ENCODE measurements around the gene PPP1R12B. TPM values are rescaled to one million over a fixed set of nuclear protein-coding genes. Genes with fewer than 3 reads are reported as not detected.
A peak's percentile ranks its signal among the peaks of the same experiment; 100 is the strongest.
"Not testable (repeated sequence)": the region's sequence is repeated elsewhere in the genome, so short reads cannot be mapped to it uniquely, and the experiment has no call there.

PPP1R12B gene
- total RNA-seq, 1 donor from 2014 or later = 7.2 TPM

GRCh38 chr1:202452508-202452907, 104.0 kb downstream of the PPP1R12B start:
- Mint-ChIP-seq H3K27me3 (ENCODE audit: unreplicated experiment) (peaks cover 2% of the 10 kb centered on the region), H3K4me1 (ENCODE audit: unreplicated experiment) (no peaks in the 10 kb centered on the region), H3K4me3 (ENCODE audit: unreplicated experiment) (no peak overlapping the region), H3K36me3 (ENCODE audit: low read depth, unreplicated experiment) (peaks cover 7% of the 10 kb centered on the region), H3K27ac (ENCODE audit: unreplicated experiment) (no peak overlapping the region), H3K9me3 (ENCODE audit: unreplicated experiment) (no peaks in the 10 kb centered on the region)
- TF ChIP-seq, protein P1, sequence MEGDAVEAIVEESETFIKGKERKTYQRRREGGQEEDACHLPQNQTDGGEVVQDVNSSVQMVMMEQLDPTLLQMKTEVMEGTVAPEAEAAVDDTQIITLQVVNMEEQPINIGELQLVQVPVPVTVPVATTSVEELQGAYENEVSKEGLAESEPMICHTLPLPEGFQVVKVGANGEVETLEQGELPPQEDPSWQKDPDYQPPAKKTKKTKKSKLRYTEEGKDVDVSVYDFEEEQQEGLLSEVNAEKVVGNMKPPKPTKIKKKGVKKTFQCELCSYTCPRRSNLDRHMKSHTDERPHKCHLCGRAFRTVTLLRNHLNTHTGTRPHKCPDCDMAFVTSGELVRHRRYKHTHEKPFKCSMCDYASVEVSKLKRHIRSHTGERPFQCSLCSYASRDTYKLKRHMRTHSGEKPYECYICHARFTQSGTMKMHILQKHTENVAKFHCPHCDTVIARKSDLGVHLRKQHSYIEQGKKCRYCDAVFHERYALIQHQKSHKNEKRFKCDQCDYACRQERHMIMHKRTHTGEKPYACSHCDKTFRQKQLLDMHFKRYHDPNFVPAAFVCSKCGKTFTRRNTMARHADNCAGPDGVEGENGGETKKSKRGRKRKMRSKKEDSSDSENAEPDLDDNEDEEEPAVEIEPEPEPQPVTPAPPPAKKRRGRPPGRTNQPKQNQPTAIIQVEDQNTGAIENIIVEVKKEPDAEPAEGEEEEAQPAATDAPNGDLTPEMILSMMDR (IDR thresholded peaks at IDR 0.05; ENCODE audit: unreplicated experiment) = no peak
- no peak for DNase-seq (ENCODE audit: low spot score)

DNA sequence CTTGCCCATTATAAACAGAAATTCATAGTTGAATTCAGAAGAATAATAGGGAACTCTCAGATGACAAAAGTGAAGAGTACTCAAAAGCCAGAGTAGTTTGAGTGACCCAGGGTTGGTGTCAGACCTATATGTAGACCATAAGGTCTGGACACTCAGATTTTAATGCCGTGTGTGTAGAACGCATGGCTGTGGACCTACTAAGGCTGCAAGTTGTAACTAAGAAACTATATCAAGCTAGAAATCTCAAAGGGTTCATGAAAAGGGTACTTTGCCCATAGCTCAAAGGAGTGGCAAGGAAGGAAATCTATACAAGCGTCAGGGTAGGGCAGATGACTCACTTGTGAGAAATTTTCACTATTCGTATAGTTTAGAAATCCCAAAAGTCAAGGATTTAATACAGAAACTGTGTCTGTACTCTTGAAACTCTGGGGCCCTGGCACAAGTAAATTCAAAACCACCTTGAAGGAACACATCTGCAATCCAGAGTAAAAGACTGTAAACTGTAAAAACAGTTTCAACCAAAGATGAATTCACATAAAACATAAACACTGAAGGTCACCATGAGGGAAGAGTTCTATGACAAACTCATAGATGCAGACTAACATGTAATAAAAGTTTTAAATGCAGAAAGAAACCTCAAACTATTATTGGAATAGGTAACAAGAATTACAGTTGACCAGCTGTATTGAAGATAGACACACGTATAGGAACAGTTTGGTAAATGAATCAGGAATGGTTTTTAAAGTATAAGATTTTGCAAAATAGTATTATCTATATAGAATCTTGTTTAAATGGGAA, 108.1 kb downstream of the PPP1R12B start:
- H3K27ac Mint-ChIP-seq (ENCODE audit: unreplicated experiment); H3K27me3 Mint-ChIP-seq (ENCODE audit: unreplicated experiment); H3K4me3 Mint-ChIP-seq (ENCODE audit: unreplicated experiment); H3K9me3 Mint-ChIP-seq (ENCODE audit: unreplicated experiment); H3K4me1 Mint-ChIP-seq (ENCODE audit: unreplicated experiment); H3K36me3 Mint-ChIP-seq (ENCODE audit: low read depth, unreplicated experiment); DNase-seq (ENCODE audit: low spot score): not testable (repeated sequence)

DNA sequence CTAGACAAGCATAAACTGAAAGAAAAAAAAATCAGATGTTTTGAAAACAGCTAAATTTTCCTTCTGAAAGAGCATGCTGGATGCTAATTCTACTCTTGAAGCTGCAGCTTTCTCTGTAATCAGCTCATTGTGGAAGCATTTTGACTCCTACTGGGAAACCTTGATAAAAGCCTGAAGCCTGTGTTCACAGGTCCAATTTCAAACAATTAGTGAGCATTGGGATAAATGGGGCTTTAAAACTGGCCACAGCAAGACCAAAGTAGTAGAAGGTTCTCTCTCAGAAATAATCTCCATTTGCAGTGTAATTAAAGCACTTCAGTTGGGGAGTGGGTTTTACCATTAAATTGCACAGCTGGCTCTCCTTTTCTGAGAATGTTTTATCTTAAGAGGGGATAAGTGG, 110.2 kb downstream of the PPP1R12B start:
- not testable (repeated sequence) for H3K27me3 Mint-ChIP-seq (ENCODE audit: unreplicated experiment); H3K9me3 Mint-ChIP-seq (ENCODE audit: unreplicated experiment); H3K36me3 Mint-ChIP-seq (ENCODE audit: low read depth, unreplicated experiment); H3K4me1 Mint-ChIP-seq (ENCODE audit: unreplicated experiment); DNase-seq (ENCODE audit: low spot score); H3K4me3 Mint-ChIP-seq (ENCODE audit: unreplicated experiment); H3K27ac Mint-ChIP-seq (ENCODE audit: unreplicated experiment)

DNA sequence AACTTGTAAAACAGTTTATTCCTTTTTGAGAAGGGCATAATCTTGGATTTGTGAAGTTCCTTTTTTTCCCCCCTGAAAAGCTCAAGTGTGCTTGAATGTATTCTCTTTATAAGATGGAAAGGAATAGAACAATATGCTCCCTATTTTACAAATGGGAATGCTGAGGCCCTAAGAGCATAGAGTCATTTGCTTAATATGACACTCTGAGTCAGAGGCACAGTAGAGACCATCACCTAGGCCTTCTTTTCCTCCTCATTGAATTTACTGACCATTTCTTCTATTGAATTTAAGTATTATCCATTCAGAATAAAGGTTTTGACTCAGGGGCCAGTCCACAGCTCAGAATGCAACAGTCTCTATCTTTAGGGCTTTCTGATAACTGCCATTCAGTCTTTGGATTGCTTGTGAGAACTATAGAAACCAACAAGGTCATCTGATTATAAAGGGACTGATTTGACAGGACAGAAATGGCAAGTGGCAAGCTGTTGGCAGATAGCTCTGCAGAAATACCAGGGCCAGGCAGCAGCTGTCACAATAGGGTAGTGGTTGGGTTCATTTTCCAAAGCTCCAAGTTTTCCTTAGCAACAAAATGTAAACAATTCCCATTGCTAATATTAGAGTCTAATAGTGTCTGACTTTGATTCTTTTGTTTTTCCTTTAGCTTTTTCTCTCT, 111.1 kb downstream of the PPP1R12B start:
- H3K27me3 Mint-ChIP-seq (ENCODE audit: unreplicated experiment); H3K27ac Mint-ChIP-seq (ENCODE audit: unreplicated experiment); DNase-seq (ENCODE audit: low spot score); H3K4me3 Mint-ChIP-seq (ENCODE audit: unreplicated experiment); H3K9me3 Mint-ChIP-seq (ENCODE audit: unreplicated experiment); H3K36me3 Mint-ChIP-seq (ENCODE audit: low read depth, unreplicated experiment): not testable (repeated sequence)
- H3K4me1 Mint-ChIP-seq (ENCODE audit: unreplicated experiment) = peaks cover 13% of the 10 kb centered on the region

DNA sequence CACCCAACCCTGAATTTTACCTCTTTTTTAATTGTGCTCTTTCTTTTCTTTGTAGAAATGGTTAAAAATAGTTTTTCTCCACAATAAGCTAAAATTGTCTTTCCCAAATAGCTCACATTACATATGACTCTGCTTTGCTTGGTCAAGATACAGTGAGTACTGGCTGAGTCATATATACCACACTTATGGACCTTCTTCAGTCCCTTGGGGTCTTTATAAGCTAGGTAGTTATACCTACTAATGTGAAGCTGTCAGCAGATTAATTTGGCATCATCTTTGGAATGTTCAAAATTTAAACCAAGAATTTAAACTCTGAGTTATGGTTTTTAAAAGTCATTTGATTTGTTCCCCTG, 111.6 kb downstream of the PPP1R12B start:
- H3K4me3 Mint-ChIP-seq (ENCODE audit: unreplicated experiment); H3K27me3 Mint-ChIP-seq (ENCODE audit: unreplicated experiment); H3K9me3 Mint-ChIP-seq (ENCODE audit: unreplicated experiment); H3K27ac Mint-ChIP-seq (ENCODE audit: unreplicated experiment); H3K36me3 Mint-ChIP-seq (ENCODE audit: low read depth, unreplicated experiment); DNase-seq (ENCODE audit: low spot score): not testable (repeated sequence)
- peaks cover 13% of the 10 kb centered on the region for H3K4me1 Mint-ChIP-seq (ENCODE audit: unreplicated experiment)

- H3K4me1 Mint-ChIP-seq (ENCODE audit: unreplicated experiment) = peaks cover 22% of the 10 kb centered on the region
- TF ChIP-seq, protein P1 (IDR thresholded peaks at IDR 0.05; ENCODE audit: unreplicated experiment) = no peak
- no peaks in the 10 kb centered on the region for H3K36me3 Mint-ChIP-seq (ENCODE audit: low read depth, unreplicated experiment)
- no peaks in the 10 kb centered on the region for H3K9me3 Mint-ChIP-seq (ENCODE audit: unreplicated experiment)
- no peak for DNase-seq (ENCODE audit: low spot score)
- H3K27me3 Mint-ChIP-seq (ENCODE audit: unreplicated experiment) = peaks cover 2% of the 10 kb centered on the region
- peak overlapping the region; percentile 6 for H3K27ac Mint-ChIP-seq (ENCODE audit: unreplicated experiment)
- no peak overlapping the region for H3K4me3 Mint-ChIP-seq (ENCODE audit: unreplicated experiment)
Measured at GRCh38 chr1:202462342-202463076, 114.0 kb downstream of the PPP1R12B start.
